Calu3 (cell line): Measurements from ENCODE around the gene FAM124A. TPM values are rescaled to one million over a fixed set of nuclear protein-coding genes. Genes with fewer than 3 reads are reported as not detected.

Experiments
- BruUV-seq: library from RNA; stranded (reverse); fragments of 400-500 nt; replicated peaks from 2 replicates; lab custom pipeline; 2021; lab: Mats Ljungman, UMichigan
- CTCF ChIA-PET: fragments of 300-600 bp; sonication (Branson Sonifier 250); formaldehyde crosslinking; loops from one replicate; lab custom pipeline; 2022; ENCODE audit warnings: antibody characterized with exemption; lab: Charles Lee
- DNase-seq: peaks from one replicate; pipeline ENCODE4 v3.0.0; 2022
- H3K27ac Mint-ChIP-seq: one replicate; pipeline ENCODE4 v1.8.0; 2022; ENCODE audit warnings: mixed read lengths; ENCODE audit not compliant: unreplicated experiment
- H3K27me3 Mint-ChIP-seq: one replicate; pipeline ENCODE4 v1.8.0; 2022; ENCODE audit warnings: mixed read lengths; ENCODE audit not compliant: unreplicated experiment
- H3K36me3 Mint-ChIP-seq: one replicate; pipeline ENCODE4 v1.8.0; 2022; ENCODE audit warnings: mild to moderate bottlenecking, moderate library complexity, mixed read lengths; ENCODE audit not compliant: insufficient read depth, unreplicated experiment
- H3K4me1 Mint-ChIP-seq: one replicate; pipeline ENCODE4 v1.8.0; 2022; ENCODE audit warnings: mild to moderate bottlenecking, low read depth, mixed read lengths; ENCODE audit not compliant: unreplicated experiment
- H3K4me3 Mint-ChIP-seq: one replicate; pipeline ENCODE4 v1.8.0; 2022; ENCODE audit warnings: mild to moderate bottlenecking, low read depth, moderate library complexity, mixed read lengths; ENCODE audit not compliant: unreplicated experiment
- H3K9me3 Mint-ChIP-seq: one replicate; pipeline ENCODE4 v1.8.0; 2022; ENCODE audit warnings: low read depth, mixed read lengths; ENCODE audit not compliant: unreplicated experiment
- CTCF ChIP-seq: fragments of 200-600 bp; IDR thresholded peaks from one replicate; pipeline ENCODE4 v1.8.0; 2022; ENCODE audit warnings: antibody characterized with exemption; ENCODE audit not compliant: unreplicated experiment
- intact Hi-C: fragments of 100-400 bp; cut with micrococcal nuclease; formaldehyde crosslinking; loops from one replicate; pipeline ENCODE4 v1.10.0; 2022; ENCODE audit not compliant: unreplicated experiment
- total RNA-seq: library from RNA; stranded (reverse); gene quantifications from 2 replicates; pipeline ENCODE4 v1.2.3, GENCODE V29; 2022

The FAM124A gene
- total RNA-seq, 1 experiment from 2014 or later = 0.12 TPM

DNA sequence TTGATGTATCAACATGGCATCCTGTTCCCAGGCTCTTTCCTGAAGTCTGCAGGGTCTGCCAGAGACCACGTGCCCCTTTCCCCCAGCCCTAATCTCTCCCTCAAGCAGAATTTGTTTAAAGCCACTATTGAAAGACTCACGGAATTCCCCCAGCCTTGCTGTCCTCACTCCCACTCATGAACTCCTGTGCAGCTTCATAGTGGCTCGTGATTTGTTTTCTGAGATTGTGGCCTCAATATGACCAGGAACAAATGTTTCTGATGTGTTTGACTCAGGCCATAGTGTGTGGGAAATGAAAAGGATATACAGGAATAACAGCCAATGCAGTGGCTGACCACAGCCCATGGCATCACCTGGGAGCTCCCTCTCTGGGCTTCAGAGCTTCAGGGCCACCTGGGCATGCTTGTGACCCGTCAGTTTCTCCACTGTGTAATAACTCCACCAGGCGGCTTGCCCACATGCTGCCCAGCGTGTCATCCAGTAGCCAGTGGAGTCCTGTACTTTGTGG, 109.2 kb downstream of the FAM124A start:
- CTCF ChIA-PET = no interaction called here
- no TSS peak for BruUV-seq
- no peak for TF ChIP-seq CTCF
- H3K36me3 Mint-ChIP-seq = no peaks in the 10 kb centered on the region
- no peaks in the 10 kb centered on the region for H3K4me1 Mint-ChIP-seq
- no peaks in the 10 kb centered on the region for H3K9me3 Mint-ChIP-seq
- no peak overlapping the region for H3K4me3 Mint-ChIP-seq
- H3K27me3 Mint-ChIP-seq = no peaks in the 10 kb centered on the region
- intact Hi-C loops = no loop called here
- H3K27ac Mint-ChIP-seq = no peak overlapping the region
- no peak for DNase-seq

DNA sequence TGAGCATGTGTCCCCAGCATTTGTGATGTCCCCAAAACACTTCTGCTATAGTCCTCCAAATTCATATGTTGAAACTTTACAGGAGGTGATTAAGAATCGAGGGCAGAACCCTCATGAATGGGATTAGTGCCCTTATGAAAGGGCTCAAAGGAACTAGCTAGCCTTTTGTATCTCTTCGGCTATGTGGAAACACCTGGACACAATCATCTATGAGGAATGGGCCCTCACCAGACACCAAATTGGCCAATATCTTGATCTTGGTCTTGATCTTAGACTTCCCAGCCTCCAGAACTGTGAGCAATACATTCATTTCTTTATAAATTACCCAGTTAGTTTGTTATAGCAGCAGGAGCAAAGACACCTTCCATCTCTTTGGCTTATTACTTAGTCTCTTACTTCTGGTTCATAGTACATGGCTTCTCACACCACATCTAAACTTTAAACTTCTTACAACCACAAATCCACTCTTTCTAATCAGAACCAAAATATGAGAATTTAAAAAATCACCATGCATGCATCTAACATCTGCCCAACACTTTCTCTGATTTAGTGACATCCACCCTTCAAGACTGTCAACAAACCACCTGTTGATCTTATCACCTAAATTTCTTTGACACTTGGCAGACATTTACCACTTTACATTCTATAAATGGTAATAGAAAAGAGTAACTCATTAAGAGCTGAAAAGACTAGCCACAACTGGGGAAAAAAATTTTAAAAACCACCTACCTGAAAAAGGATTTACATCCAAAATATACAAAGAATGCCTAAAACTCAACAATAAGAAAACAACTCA, 110.6 kb downstream of the FAM124A start:
- no peaks in the 10 kb centered on the region for H3K27me3 Mint-ChIP-seq
- H3K36me3 Mint-ChIP-seq = no peaks in the 10 kb centered on the region
- no peak for DNase-seq
- H3K9me3 Mint-ChIP-seq = no peaks in the 10 kb centered on the region
- CTCF ChIA-PET = no interaction called here
- no peak overlapping the region for H3K4me3 Mint-ChIP-seq
- H3K27ac Mint-ChIP-seq = no peak overlapping the region
- intact Hi-C loops = no loop called here
- TF ChIP-seq CTCF = no peak
- no peaks in the 10 kb centered on the region for H3K4me1 Mint-ChIP-seq
- no TSS peak for BruUV-seq

- Mint-ChIP-seq H3K36me3 (no peaks in the 10 kb centered on the region), H3K9me3 (no peaks in the 10 kb centered on the region)
These were observed 111.2 kb downstream of the FAM124A start for GRCh38 chr13:51333421-51333820.

DNA sequence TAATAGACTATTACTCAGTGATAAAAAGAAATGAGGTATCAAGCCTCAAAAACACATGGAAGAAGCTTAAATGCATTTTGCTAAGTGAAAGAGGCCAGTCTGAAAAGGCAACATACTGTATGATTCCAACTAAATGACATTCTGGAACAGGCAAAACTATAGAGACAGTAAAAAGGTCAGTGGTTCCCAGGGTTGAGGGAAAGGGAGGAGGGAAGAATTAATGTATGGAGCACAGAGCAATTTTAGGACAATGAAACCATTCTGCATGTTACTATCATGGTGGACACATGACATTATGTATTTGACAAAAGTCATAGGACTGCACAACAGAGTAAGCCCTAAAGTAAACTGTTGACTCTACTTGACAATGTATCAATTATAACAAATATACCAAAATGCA, 111.6 kb downstream of the FAM124A start:
- no peaks in the 10 kb centered on the region for H3K9me3 Mint-ChIP-seq
- H3K27ac Mint-ChIP-seq = no peak overlapping the region
- DNase-seq = no peak
- intact Hi-C loops = no loop called here
- no peaks in the 10 kb centered on the region for H3K4me1 Mint-ChIP-seq
- H3K27me3 Mint-ChIP-seq = no peaks in the 10 kb centered on the region
- H3K36me3 Mint-ChIP-seq = no peaks in the 10 kb centered on the region
- CTCF ChIA-PET = interaction anchor here (0.7 kb wide), 1 partner anchor 8 kb away, joined by 3 read pairs; no protein-coding TSS in a partner anchor
- BruUV-seq = no TSS peak
- no peak overlapping the region for H3K4me3 Mint-ChIP-seq
- no peak for TF ChIP-seq CTCF

More at GRCh38 chr13:51333421-51333820, 111.2 kb downstream of the FAM124A start:
- CTCF ChIA-PET = interaction anchor here (0.7 kb wide), 1 partner anchor 8 kb away, joined by 3 read pairs; no protein-coding TSS in a partner anchor
- Mint-ChIP-seq H3K27me3 (no peaks in the 10 kb centered on the region), H3K4me1 (no peaks in the 10 kb centered on the region), H3K4me3 (no peak overlapping the region), H3K27ac (no peak overlapping the region)
- no TSS peak for BruUV-seq
- DNase-seq = no peak
- intact Hi-C loops = no loop called here
- TF ChIP-seq CTCF = no peak

Other genes with a start within 250 kb of the FAM124A start
- gene C13orf42, start 111.1 kb upstream of the FAM124A start, total RNA-seq = not detected in 2 replicates
- not detected in 2 replicates for gene SERPINE3, start 117.3 kb downstream of the FAM124A start, total RNA-seq
- gene INTS6, start 230.6 kb downstream of the FAM124A start, total RNA-seq = 25.3 and 27.1 TPM in 2 replicates